ENCODE measurements around the gene PSIP1. TPM values are rescaled to one million over a fixed set of nuclear protein-coding genes. Genes with fewer than 3 reads are reported as not detected.
"Not testable (repeated sequence)": the region's sequence is repeated elsewhere in the genome, so short reads cannot be mapped to it uniquely, and the experiment has no call there.

PSIP1 gene
- polyA plus RNA-seq, 1 donor (not counting 4 experiments of a cell fraction or from before 2014, with no cell fraction given): 14.7 TPM

GRCh38 chr9:15433191-15433590 lies 77.6 kb downstream of the PSIP1 start:
- Histone ChIP-seq H3K4me3 (ENCODE audit: control insufficient read depth in 2 of 3, extremely low read depth in 1 of 3, insufficient read depth in 2 of 3, low read depth in 1 of 3, low read length in 3 of 3) (no peak overlapping the region), H3K9ac (ENCODE audit: control insufficient read depth, extremely low read depth, insufficient read depth, low read length) (no peak overlapping the region), H3K36me3 (ENCODE audit: control insufficient read depth in 2 of 2, extremely low read depth in 1 of 2, insufficient read depth in 2 of 2, low read length in 2 of 2) (peaks cover 0 to 4% of the 10 kb centered on the region in 2 experiments), H3K27ac (ENCODE audit: control insufficient read depth, insufficient read depth, low read length) (no peak overlapping the region), H3K27me3 (ENCODE audit: control insufficient read depth, extremely low read depth, insufficient read depth, low read length) (no peaks in the 10 kb centered on the region), H3K4me1 (ENCODE audit: control insufficient read depth, extremely low read depth, insufficient read depth, low read length) (no peaks in the 10 kb centered on the region), H3K9me3 (ENCODE audit: control insufficient read depth, low read depth, low read length) (no peaks in the 10 kb centered on the region), H3K4me2 (ENCODE audit: control insufficient read depth, extremely low read depth, insufficient read depth, low read depth, low read length) (no peak overlapping the region), H3K9me1 (ENCODE audit: control insufficient read depth, extremely low read depth, insufficient read depth, low read length) (no peaks in the 10 kb centered on the region), H4K20me1 (ENCODE audit: control insufficient read depth, extremely low read depth, insufficient read depth, low read length) (no peaks in the 10 kb centered on the region), H3K79me2 (ENCODE audit: control insufficient read depth, insufficient read depth, low read length) (peaks cover 67% of the 10 kb centered on the region), H2AFZ (ENCODE audit: control insufficient read depth, low read length) (no peak overlapping the region)
- TF ChIP-seq EZH2 (IDR thresholded peaks at IDR 0.05; ENCODE audit: low read length): no peak
- TF ChIP-seq, protein P1, sequence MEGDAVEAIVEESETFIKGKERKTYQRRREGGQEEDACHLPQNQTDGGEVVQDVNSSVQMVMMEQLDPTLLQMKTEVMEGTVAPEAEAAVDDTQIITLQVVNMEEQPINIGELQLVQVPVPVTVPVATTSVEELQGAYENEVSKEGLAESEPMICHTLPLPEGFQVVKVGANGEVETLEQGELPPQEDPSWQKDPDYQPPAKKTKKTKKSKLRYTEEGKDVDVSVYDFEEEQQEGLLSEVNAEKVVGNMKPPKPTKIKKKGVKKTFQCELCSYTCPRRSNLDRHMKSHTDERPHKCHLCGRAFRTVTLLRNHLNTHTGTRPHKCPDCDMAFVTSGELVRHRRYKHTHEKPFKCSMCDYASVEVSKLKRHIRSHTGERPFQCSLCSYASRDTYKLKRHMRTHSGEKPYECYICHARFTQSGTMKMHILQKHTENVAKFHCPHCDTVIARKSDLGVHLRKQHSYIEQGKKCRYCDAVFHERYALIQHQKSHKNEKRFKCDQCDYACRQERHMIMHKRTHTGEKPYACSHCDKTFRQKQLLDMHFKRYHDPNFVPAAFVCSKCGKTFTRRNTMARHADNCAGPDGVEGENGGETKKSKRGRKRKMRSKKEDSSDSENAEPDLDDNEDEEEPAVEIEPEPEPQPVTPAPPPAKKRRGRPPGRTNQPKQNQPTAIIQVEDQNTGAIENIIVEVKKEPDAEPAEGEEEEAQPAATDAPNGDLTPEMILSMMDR (optimal IDR thresholded peaks at IDR 0.05 in 1 of 3, IDR thresholded peaks at IDR 0.05 in 1 of 3, conservative IDR thresholded peaks at IDR 0.05 in 1 of 3; ENCODE audit: extremely low read depth in 1 of 3, insufficient read depth in 2 of 3, low read length in 3 of 3): no peak
- DNase-seq (ENCODE audit: low read depth, low spot score) (no peak), FAIRE-seq (no peak)
- dilution Hi-C loops (cut with MboI; ENCODE audit: extremely low pct_ligation_motif_present, low sequenced_read_pairs): no loop called here

DNA sequence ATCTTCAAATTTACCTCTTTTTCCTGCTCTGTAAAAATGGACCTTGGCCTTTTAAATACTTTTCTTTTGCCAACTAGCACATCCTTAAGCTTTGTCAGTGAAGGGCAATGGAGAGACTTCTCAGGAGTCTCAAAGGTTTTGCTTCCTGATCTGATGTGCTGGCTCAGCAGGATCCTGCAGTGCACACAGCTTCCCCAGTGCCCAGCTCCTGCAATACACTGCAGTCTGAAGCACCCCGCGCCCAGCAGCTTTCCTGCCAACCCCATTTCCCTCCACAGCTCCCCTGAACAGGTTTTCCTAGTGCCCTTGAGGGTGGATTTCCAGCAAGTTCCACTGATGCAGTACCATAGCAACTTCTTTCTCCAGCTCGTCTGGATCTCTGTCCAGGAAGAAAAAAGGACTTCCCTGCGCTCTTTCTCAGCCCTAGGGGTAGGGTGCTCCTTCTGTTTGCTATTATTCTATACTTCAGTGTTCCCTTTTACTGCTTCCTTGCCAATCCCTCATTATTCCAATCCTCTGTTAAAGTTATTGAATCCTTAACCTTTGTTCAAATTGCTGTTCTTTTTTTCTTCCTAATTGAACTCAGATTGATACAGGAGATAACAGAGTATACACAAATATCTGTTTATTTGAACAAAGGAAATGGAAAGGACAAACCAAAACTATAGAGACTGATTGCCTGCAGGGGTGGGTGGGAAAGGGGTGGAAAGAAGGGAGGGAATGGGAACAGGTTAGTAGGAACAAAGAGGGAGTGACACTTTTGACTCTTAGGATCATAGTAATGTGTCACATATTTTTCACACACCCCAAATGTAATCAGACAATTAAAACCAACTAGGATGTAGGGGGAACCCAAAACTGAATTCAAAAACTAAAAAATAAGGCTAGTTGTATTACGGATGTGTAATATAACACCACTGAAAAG lies 79.6 kb downstream of the PSIP1 start:
- Histone ChIP-seq H3K4me2 (ENCODE audit: control insufficient read depth, extremely low read depth, insufficient read depth, low read depth, low read length) (no peak overlapping the region), H3K9ac (ENCODE audit: control insufficient read depth, extremely low read depth, insufficient read depth, low read length) (no peak overlapping the region), H2AFZ (ENCODE audit: control insufficient read depth, low read length) (no peak overlapping the region), H3K4me3 (ENCODE audit: control insufficient read depth in 2 of 3, extremely low read depth in 1 of 3, insufficient read depth in 2 of 3, low read depth in 1 of 3, low read length in 3 of 3) (no peak overlapping the region), H3K9me1 (ENCODE audit: control insufficient read depth, extremely low read depth, insufficient read depth, low read length) (no peaks in the 10 kb centered on the region), H3K27me3 (ENCODE audit: control insufficient read depth, extremely low read depth, insufficient read depth, low read length) (no peaks in the 10 kb centered on the region), H3K27ac (ENCODE audit: control insufficient read depth, insufficient read depth, low read length) (no peak overlapping the region), H3K9me3 (ENCODE audit: control insufficient read depth, low read depth, low read length) (no peaks in the 10 kb centered on the region), H3K4me1 (ENCODE audit: control insufficient read depth, extremely low read depth, insufficient read depth, low read length) (no peaks in the 10 kb centered on the region), H4K20me1 (ENCODE audit: control insufficient read depth, extremely low read depth, insufficient read depth, low read length) (no peaks in the 10 kb centered on the region), H3K36me3 (ENCODE audit: control insufficient read depth in 2 of 2, extremely low read depth in 1 of 2, insufficient read depth in 2 of 2, low read length in 2 of 2) (peaks cover 4 to 6% of the 10 kb centered on the region in 2 experiments), H3K79me2 (ENCODE audit: control insufficient read depth, insufficient read depth, low read length) (peaks cover 64% of the 10 kb centered on the region)
- no peak for DNase-seq (ENCODE audit: low read depth, low spot score)
- no peak for FAIRE-seq
- TF ChIP-seq, protein P1 (optimal IDR thresholded peaks at IDR 0.05 in 1 of 3, IDR thresholded peaks at IDR 0.05 in 1 of 3, conservative IDR thresholded peaks at IDR 0.05 in 1 of 3; ENCODE audit: extremely low read depth in 1 of 3, insufficient read depth in 2 of 3, low read length in 3 of 3): no peak
- TF ChIP-seq EZH2 (IDR thresholded peaks at IDR 0.05; ENCODE audit: low read length): no peak
- dilution Hi-C loops (cut with MboI; ENCODE audit: extremely low pct_ligation_motif_present, low sequenced_read_pairs): no loop called here

GRCh38 chr9:15427702-15428101 lies 83.1 kb downstream of the PSIP1 start:
- FAIRE-seq; H2AFZ ChIP-seq (ENCODE audit: control insufficient read depth, low read length); H3K9me3 ChIP-seq (ENCODE audit: control insufficient read depth, low read depth, low read length); H3K27ac ChIP-seq (ENCODE audit: control insufficient read depth, insufficient read depth, low read length); dilution Hi-C loops (cut with MboI; ENCODE audit: extremely low pct_ligation_motif_present, low sequenced_read_pairs); H3K9ac ChIP-seq (ENCODE audit: control insufficient read depth, extremely low read depth, insufficient read depth, low read length); H3K9me1 ChIP-seq (ENCODE audit: control insufficient read depth, extremely low read depth, insufficient read depth, low read length); H3K27me3 ChIP-seq (ENCODE audit: control insufficient read depth, extremely low read depth, insufficient read depth, low read length); H3K4me3 ChIP-seq (ENCODE audit: control insufficient read depth in 2 of 3, extremely low read depth in 1 of 3, insufficient read depth in 2 of 3, low read depth in 1 of 3, low read length in 3 of 3); H4K20me1 ChIP-seq (ENCODE audit: control insufficient read depth, extremely low read depth, insufficient read depth, low read length); H3K4me1 ChIP-seq (ENCODE audit: control insufficient read depth, extremely low read depth, insufficient read depth, low read length); DNase-seq (ENCODE audit: low read depth, low spot score); H3K4me2 ChIP-seq (ENCODE audit: control insufficient read depth, extremely low read depth, insufficient read depth, low read depth, low read length): not testable (repeated sequence)
- peaks cover 78% of the 10 kb centered on the region for H3K79me2 ChIP-seq (ENCODE audit: control insufficient read depth, insufficient read depth, low read length)
- peaks cover 8 to 18% of the 10 kb centered on the region in 2 experiments for H3K36me3 ChIP-seq (ENCODE audit: control insufficient read depth in 2 of 2, extremely low read depth in 1 of 2, insufficient read depth in 2 of 2, low read length in 2 of 2)
